Measurements from ENCODE around the gene RNF128.
A peak's percentile ranks its signal among the peaks of the same experiment; 100 is the strongest.
"Not testable (repeated sequence)": the region's sequence is repeated elsewhere in the genome, so short reads cannot be mapped to it uniquely, and the experiment has no call there.

Gene RNF128

DNA sequence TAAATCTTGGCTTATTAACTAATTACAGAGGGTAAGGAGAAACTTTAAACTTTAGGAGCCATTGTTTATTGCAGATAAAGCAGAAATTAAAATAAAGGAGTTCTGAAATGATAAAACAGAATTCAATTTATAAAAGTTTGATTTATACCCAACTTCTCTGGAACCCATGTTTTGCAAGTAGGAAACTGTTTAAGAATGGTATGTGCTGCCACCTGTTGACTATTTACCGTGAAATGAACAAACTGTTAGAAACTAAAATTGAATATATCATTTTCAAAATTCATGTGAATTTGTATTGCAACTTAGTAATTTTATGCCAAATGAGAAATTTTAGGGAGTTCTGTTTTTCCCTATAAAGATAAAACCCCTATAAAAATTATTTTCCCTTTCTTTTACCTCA lies 65.0 kb downstream of the RNF128 start:
- Histone ChIP-seq H3K4me1 (ENCODE audit: control insufficient read depth in 1 of 2, insufficient read depth in 2 of 2, low read length in 2 of 2) (no peaks in the 10 kb centered on the region), H3K27ac (ENCODE audit: low read depth, low read length) (no peak overlapping the region), H3K4me3 (ENCODE audit: low read depth in 1 of 2, low read length in 2 of 2) (no peak overlapping the region), H3K9me3 (ENCODE audit: control insufficient read depth in 1 of 2, low read length in 2 of 2) (no peaks in the 10 kb centered on the region), H3K27me3 (ENCODE audit: control insufficient read depth in 1 of 2, insufficient read depth in 2 of 2, low read length in 2 of 2) (no peaks in the 10 kb centered on the region), H3K9ac (ENCODE audit: low read depth in 1 of 2, low read length in 2 of 2) (no peak overlapping the region), H3K36me3 (ENCODE audit: control insufficient read depth in 1 of 2, insufficient read depth in 2 of 2, low read length in 2 of 2) (no peaks in the 10 kb centered on the region)

DNA sequence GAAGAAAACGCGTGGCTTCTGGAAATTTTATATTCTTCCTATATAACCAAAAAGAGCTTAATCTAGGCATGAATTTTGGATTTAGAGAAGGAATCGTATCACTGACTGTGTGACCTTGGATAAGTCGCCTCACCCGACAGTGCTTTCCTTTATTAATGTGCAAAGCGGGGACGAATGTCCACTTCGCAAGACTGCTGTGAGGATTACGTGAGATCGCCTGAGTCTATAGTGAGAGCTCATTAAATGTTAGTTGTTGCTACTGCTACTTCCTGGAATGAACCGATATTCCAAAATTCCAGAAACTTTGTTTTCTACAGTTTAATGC lies 75.5 kb downstream of the RNF128 start:
- Histone ChIP-seq H3K9me3 (ENCODE audit: control insufficient read depth in 1 of 2, low read length in 2 of 2) (no peaks in the 10 kb centered on the region), H3K27me3 (ENCODE audit: control insufficient read depth in 1 of 2, insufficient read depth in 2 of 2, low read length in 2 of 2) (no peaks in the 10 kb centered on the region), H3K27ac (ENCODE audit: low read depth, low read length) (no peak overlapping the region), H3K4me3 (ENCODE audit: low read depth in 1 of 2, low read length in 2 of 2) (peak overlapping the region; percentile 86 to 90), H3K4me1 (ENCODE audit: control insufficient read depth in 1 of 2, insufficient read depth in 2 of 2, low read length in 2 of 2) (no peaks in the 10 kb centered on the region), H3K36me3 (ENCODE audit: control insufficient read depth in 1 of 2, insufficient read depth in 2 of 2, low read length in 2 of 2) (no peaks in the 10 kb centered on the region), H3K9ac (ENCODE audit: low read depth in 1 of 2, low read length in 2 of 2) (peak overlapping the region; percentile 46 to 71)

DNA sequence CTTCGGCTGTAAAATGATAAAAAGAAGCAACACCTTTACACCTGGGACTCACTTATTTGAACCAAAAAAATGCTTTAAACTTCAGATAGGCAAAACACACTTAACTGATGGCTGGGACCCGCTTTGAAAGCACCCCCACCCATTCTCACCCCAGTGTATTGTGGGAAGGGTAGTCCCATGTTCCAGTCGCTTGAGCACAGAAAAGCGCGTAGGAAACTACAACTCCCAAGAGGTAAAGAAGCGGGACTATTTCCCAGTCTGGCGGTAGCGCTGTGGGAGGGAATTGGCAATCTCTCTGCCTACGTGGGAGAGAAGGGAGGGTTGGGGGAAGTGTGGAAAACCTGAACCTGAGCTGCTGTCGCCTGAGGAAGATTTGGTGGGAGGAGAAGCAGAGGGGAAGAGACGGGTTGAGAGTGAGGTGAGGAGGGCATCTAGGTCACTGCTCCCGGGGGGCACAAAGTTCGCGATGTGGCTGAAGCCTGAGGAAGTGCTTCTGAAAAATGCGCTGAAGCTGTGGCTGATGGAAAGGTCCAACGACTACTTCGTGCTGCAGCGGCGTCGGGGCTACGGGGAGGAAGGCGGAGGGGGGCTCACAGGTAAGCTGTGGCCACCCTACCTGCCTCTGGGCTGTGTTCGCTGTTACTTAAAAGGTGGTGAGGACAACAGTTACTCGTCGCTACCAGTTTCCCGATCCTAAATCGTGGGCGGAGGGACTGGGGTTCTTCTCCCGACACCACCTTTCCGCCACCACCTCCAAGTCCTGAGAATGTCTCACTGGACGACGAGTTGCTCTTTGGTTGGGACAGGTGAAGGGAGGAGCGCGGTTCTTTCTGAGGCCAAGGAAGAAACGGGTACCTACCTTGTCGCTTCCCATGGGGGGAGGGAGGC lies 76.1 kb downstream of the RNF128 start, which contains the start of gene TBC1D8B:
TBC1D8B (plus strand) TSS at position 286 of the 888 bp plus-strand sequence; CDS start at position 467, 181 bp downstream.
- Histone ChIP-seq H3K27ac (ENCODE audit: low read depth, low read length) (peak within 1 kb of the TSS; percentile 73), H3K4me1 (ENCODE audit: control insufficient read depth in 1 of 2, insufficient read depth in 2 of 2, low read length in 2 of 2) (no peaks in the 10 kb centered on the region), H3K9ac (ENCODE audit: low read depth in 1 of 2, low read length in 2 of 2) (peak within 1 kb of the TSS; percentile 76 to 78), H3K9me3 (ENCODE audit: control insufficient read depth in 1 of 2, low read length in 2 of 2) (no peaks in the 10 kb centered on the region), H3K4me3 (ENCODE audit: low read depth in 1 of 2, low read length in 2 of 2) (peak within 1 kb of the TSS; percentile 86 to 90), H3K36me3 (ENCODE audit: control insufficient read depth in 1 of 2, insufficient read depth in 2 of 2, low read length in 2 of 2) (no peaks in the 10 kb centered on the region), H3K27me3 (ENCODE audit: control insufficient read depth in 1 of 2, insufficient read depth in 2 of 2, low read length in 2 of 2) (no peaks in the 10 kb centered on the region)

DNA sequence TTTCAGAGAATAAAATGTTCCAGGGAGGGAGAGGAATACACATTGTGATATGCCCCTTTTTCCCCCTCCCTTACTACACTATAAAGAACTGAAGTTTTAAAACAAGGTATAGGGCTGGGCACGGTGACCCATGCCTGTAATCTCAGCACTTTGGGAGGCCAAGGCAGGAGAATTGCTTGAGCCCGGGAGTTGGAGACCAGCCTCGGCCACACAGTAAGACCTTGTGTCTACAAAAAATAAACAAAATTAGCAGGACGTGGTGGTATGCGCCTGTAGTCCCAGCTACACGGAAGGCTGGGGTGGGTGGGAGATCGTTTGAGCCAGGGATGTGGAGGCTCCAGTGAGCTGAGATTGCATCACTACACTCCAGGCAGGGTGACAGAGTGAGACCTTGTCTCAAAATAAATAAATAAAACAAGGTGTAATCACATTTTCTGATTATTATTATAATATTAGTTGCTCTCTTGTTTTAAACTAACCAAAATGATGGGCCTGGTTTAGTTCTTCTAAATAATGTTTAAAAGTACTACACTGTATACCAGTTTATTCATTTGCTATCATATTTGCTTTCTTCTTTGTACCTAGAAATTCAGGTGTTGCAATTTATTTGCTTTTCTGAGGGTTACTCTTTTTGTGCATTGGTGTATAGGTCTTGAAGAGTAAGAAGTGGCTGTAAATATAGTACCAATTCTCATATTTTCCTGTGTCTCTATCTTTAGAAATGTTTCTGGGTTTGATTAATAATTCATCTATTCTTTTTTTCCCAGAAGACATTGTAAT lies 84.8 kb downstream of the RNF128 start:
- Histone ChIP-seq H3K4me3 (ENCODE audit: low read depth in 1 of 2, low read length in 2 of 2) (no peak overlapping the region), H3K9me3 (ENCODE audit: control insufficient read depth in 1 of 2, low read length in 2 of 2) (no peaks in the 10 kb centered on the region), H3K36me3 (ENCODE audit: control insufficient read depth in 1 of 2, insufficient read depth in 2 of 2, low read length in 2 of 2) (no peaks in the 10 kb centered on the region), H3K9ac (ENCODE audit: low read depth in 1 of 2, low read length in 2 of 2) (no peak overlapping the region), H3K27me3 (ENCODE audit: control insufficient read depth in 1 of 2, insufficient read depth in 2 of 2, low read length in 2 of 2) (no peaks in the 10 kb centered on the region), H3K27ac (ENCODE audit: low read depth, low read length) (no peak overlapping the region), H3K4me1 (ENCODE audit: control insufficient read depth in 1 of 2, insufficient read depth in 2 of 2, low read length in 2 of 2) (no peaks in the 10 kb centered on the region)

GRCh38 chrX:106812930-106813329 lies 86.4 kb downstream of the RNF128 start:
- not testable (repeated sequence) for H3K4me3 ChIP-seq (ENCODE audit: low read depth in 1 of 2, low read length in 2 of 2); H3K27ac ChIP-seq (ENCODE audit: low read depth, low read length); H3K4me1 ChIP-seq (ENCODE audit: control insufficient read depth in 1 of 2, insufficient read depth in 2 of 2, low read length in 2 of 2); H3K9ac ChIP-seq (ENCODE audit: low read depth in 1 of 2, low read length in 2 of 2); H3K9me3 ChIP-seq (ENCODE audit: control insufficient read depth in 1 of 2, low read length in 2 of 2); H3K27me3 ChIP-seq (ENCODE audit: control insufficient read depth in 1 of 2, insufficient read depth in 2 of 2, low read length in 2 of 2); H3K36me3 ChIP-seq (ENCODE audit: control insufficient read depth in 1 of 2, insufficient read depth in 2 of 2, low read length in 2 of 2)

- H3K9ac ChIP-seq (ENCODE audit: low read depth in 1 of 2, low read length in 2 of 2); H3K27me3 ChIP-seq (ENCODE audit: control insufficient read depth in 1 of 2, insufficient read depth in 2 of 2, low read length in 2 of 2); H3K4me1 ChIP-seq (ENCODE audit: control insufficient read depth in 1 of 2, insufficient read depth in 2 of 2, low read length in 2 of 2); H3K4me3 ChIP-seq (ENCODE audit: low read depth in 1 of 2, low read length in 2 of 2); H3K9me3 ChIP-seq (ENCODE audit: control insufficient read depth in 1 of 2, low read length in 2 of 2); H3K36me3 ChIP-seq (ENCODE audit: control insufficient read depth in 1 of 2, insufficient read depth in 2 of 2, low read length in 2 of 2); H3K27ac ChIP-seq (ENCODE audit: low read depth, low read length): not testable (repeated sequence)
Measured at GRCh38 chrX:106814093-106814492, 87.6 kb downstream of the RNF128 start.
